Smooth muscle cell (in vitro differentiated cells): Measurements from ENCODE around the gene CHCHD3. TPM values are rescaled to one million over a fixed set of nuclear protein-coding genes. Genes with fewer than 3 reads are reported as not detected.

ENCODE experiments used
- DNase-seq: peaks from one replicate; lab custom pipeline; 2025; ENCODE audit not compliant: unreplicated experiment; lab: John Stamatoyannopoulos, UW
- H2AFZ ChIP-seq: fragments of 200-600 bp; sonication (generic); 2 replicates; pipeline ENCODE4 v1.6.0; 2016; ENCODE audit warnings: antibody characterized with exemption, low read depth, mild to moderate bottlenecking
- H3F3A ChIP-seq: fragments of 200-600 bp; sonication (generic); 2 replicates; pipeline ENCODE4 v1.6.0; 2017; ENCODE audit warnings: antibody characterized with exemption, low read depth
- H3K27ac ChIP-seq: fragments of 200-600 bp; sonication (generic); 2 replicates; pipeline ENCODE4 v1.5.1; 2016; ENCODE audit warnings: low read depth, mild to moderate bottlenecking
- H3K27me3 ChIP-seq: fragments of 200-600 bp; sonication (generic); 2 replicates; pipeline ENCODE4 v1.6.1; 2016; ENCODE audit warnings: low read depth, mild to moderate bottlenecking
- H3K36me3 ChIP-seq: fragments of 200-600 bp; sonication (generic); 2 replicates; pipeline ENCODE4 v1.5.1; 2016; ENCODE audit warnings: low read depth
- H3K4me1 ChIP-seq: fragments of 200-600 bp; sonication (generic); 2 replicates; pipeline ENCODE4 v1.5.1; 2016; ENCODE audit warnings: low read depth
- H3K4me2 ChIP-seq: fragments of 200-600 bp; sonication (generic); 2 replicates; pipeline ENCODE4 v1.6.0; 2016; ENCODE audit warnings: mild to moderate bottlenecking
- H3K4me3 ChIP-seq: fragments of 200-600 bp; sonication (generic); 2 replicates; pipeline ENCODE4 v1.5.1; 2016; ENCODE audit warnings: mild to moderate bottlenecking
- H3K79me2 ChIP-seq: fragments of 200-600 bp; sonication (generic); 2 replicates; pipeline ENCODE4 v1.6.0; 2016; ENCODE audit warnings: low read depth, mild to moderate bottlenecking
- H3K9ac ChIP-seq: fragments of 200-600 bp; sonication (generic); 2 replicates; pipeline ENCODE4 v1.6.0; 2016; ENCODE audit warnings: low read depth
- H3K9me3 ChIP-seq: fragments of 200-600 bp; sonication (generic); replicated peaks from 2 replicates; pipeline ENCODE4 v1.5.1; 2016; ENCODE audit warnings: low read depth
- H4K20me1 ChIP-seq: fragments of 200-600 bp; sonication (generic); 2 replicates; pipeline ENCODE4 v1.6.0; 2016; ENCODE audit warnings: low read depth
- WGBS: methylation state at CpG from one replicate; pipeline ENCODE4 v1.1.7; 2016; ENCODE audit warnings: low lambda C conversion rate; 5-methylcytosine and 5-hydroxymethylcytosine counted together
- polyA plus RNA-seq: library from polyadenylated mRNA; unstranded; fragments of >200 nt; fragmentation: Nextera tagmentation; extraction: Ambion mirVana; gene quantifications from 2 replicates; pipeline ENCODE4 v1.2.1, GENCODE V29; 2016
- total RNA-seq: library from RNA; depleted of rRNA; stranded (reverse); fragments of >200 nt; gene quantifications from 2 replicates; pipeline ENCODE4 v1.2.3, GENCODE V29; 2014
- TF ChIP-seq, protein P1 (sequence below): fragments of 200-600 bp; sonication (generic); IDR thresholded peaks from 2 replicates; pipeline ENCODE4 v1.5.1; 2017; ENCODE audit warnings: borderline replicate concordance, mild to moderate bottlenecking, antibody characterized with exemption; ENCODE audit not compliant: insufficient read depth, poor library complexity, severe bottlenecking

Gene CHCHD3
- total and polyA plus RNA-seq, 2 experiments from 2014 or later = 49.8 to 59.2 TPM

DNA sequence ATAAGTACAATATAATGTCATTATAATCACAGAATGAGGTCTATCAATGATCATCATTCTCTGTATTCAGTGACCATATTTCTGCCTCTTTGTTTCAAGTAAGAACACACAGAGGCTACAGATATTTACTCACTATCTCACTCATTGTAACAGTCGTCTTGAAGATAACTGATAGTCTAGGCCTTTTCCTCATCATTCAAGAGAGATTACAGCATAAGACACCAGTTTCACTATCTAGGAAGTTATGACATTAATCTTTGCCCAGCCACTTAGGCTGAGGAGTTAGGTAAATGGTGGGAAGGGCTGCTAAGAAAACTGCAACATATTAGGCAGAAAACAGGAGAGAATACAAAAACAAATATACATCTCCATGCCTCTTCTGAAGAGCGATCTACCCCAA, 125.3 kb downstream of the CHCHD3 start:
- Histone ChIP-seq H2AFZ (no peak overlapping the region), H3K36me3 (no peaks in the 10 kb centered on the region), H3K4me3 (no peak overlapping the region), H3K4me2 (no peak overlapping the region), H3K27me3 (no peaks in the 10 kb centered on the region), H3K4me1 (peaks cover 3% of the 10 kb centered on the region), H3K9me3 (no peaks in the 10 kb centered on the region), H3K79me2 (no peaks in the 10 kb centered on the region), H3F3A (no peaks in the 10 kb centered on the region), H4K20me1 (peaks cover under 1% of the 10 kb centered on the region), H3K27ac (no peak overlapping the region), H3K9ac (no peak overlapping the region)
- no peak for DNase-seq
- TF ChIP-seq, protein P1, sequence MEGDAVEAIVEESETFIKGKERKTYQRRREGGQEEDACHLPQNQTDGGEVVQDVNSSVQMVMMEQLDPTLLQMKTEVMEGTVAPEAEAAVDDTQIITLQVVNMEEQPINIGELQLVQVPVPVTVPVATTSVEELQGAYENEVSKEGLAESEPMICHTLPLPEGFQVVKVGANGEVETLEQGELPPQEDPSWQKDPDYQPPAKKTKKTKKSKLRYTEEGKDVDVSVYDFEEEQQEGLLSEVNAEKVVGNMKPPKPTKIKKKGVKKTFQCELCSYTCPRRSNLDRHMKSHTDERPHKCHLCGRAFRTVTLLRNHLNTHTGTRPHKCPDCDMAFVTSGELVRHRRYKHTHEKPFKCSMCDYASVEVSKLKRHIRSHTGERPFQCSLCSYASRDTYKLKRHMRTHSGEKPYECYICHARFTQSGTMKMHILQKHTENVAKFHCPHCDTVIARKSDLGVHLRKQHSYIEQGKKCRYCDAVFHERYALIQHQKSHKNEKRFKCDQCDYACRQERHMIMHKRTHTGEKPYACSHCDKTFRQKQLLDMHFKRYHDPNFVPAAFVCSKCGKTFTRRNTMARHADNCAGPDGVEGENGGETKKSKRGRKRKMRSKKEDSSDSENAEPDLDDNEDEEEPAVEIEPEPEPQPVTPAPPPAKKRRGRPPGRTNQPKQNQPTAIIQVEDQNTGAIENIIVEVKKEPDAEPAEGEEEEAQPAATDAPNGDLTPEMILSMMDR = no peak
- 65% methylated on average over 2 of the region's 2 CpGs for WGBS

DNA sequence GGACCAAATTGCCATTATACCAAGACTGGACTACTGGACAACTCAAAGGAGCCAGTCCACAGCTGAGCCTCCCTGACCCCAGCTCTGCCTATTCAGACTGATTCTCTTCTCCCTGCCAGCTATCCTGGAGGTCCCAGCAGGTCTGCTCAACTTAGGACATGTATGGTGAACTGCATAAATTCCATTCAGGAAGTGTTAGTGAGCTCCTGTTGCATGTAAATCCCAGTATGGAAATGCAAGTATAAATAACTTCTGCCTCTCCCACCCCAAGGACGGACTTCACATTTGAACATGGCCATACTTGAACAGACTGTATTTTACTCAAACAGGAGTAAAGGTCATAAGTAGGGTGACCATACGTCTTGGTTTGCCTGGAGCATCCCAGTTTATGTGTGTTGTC, 128.4 kb downstream of the CHCHD3 start:
- no peaks in the 10 kb centered on the region for H3K79me2 ChIP-seq

DNA sequence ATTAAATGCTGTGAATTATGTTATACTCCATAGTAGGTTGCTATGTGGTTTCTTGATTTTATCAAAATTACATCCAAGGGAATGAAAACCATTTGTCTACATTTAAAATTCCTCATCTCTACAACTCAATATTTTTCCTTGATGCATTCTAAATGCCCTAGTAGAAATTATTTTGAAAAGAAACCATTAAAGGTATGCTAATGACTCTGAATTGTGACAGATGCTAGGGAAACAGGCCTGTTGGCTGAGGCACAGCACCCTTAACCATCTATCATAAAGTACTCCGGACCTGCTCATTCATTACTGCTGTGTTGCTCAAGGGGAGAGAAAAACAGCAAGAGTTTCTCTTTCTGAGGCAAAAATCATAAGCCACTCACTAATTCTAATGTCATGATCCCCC, 131.2 kb downstream of the CHCHD3 start:
- TF ChIP-seq, protein P1 = no peak
- H3K4me1 ChIP-seq = no peaks in the 10 kb centered on the region
- 100% methylated on average over 1 of the region's 1 CpG for WGBS
- DNase-seq = no peak
- no peak overlapping the region for H2AFZ ChIP-seq
- H3K4me2 ChIP-seq = no peak overlapping the region
- H3K36me3 ChIP-seq = no peaks in the 10 kb centered on the region
- H3K4me3 ChIP-seq = no peak overlapping the region
- no peak overlapping the region for H3K9ac ChIP-seq
- peaks cover 11% of the 10 kb centered on the region for H4K20me1 ChIP-seq
- no peaks in the 10 kb centered on the region for H3K9me3 ChIP-seq
- no peaks in the 10 kb centered on the region for H3K79me2 ChIP-seq
- H3F3A ChIP-seq = no peaks in the 10 kb centered on the region
- no peak overlapping the region for H3K27ac ChIP-seq
- H3K27me3 ChIP-seq = no peaks in the 10 kb centered on the region

More for the DNA sequence above, 128.4 kb downstream of the CHCHD3 start:
- no peaks in the 10 kb centered on the region for H3K9me3 ChIP-seq
- H3F3A ChIP-seq = no peaks in the 10 kb centered on the region
- H3K4me3 ChIP-seq = no peak overlapping the region
- no peak overlapping the region for H3K27ac ChIP-seq
- no peaks in the 10 kb centered on the region for H3K36me3 ChIP-seq
- DNase-seq = no peak
- TF ChIP-seq, protein P1 = no peak
- no peak overlapping the region for H3K4me2 ChIP-seq
- peaks cover 3% of the 10 kb centered on the region for H3K4me1 ChIP-seq
- WGBS = 91% methylated on average over 2 of the region's 2 CpGs
- no peak overlapping the region for H2AFZ ChIP-seq
- no peak overlapping the region for H3K9ac ChIP-seq
- H4K20me1 ChIP-seq = peaks cover 11% of the 10 kb centered on the region
- no peaks in the 10 kb centered on the region for H3K27me3 ChIP-seq

DNA sequence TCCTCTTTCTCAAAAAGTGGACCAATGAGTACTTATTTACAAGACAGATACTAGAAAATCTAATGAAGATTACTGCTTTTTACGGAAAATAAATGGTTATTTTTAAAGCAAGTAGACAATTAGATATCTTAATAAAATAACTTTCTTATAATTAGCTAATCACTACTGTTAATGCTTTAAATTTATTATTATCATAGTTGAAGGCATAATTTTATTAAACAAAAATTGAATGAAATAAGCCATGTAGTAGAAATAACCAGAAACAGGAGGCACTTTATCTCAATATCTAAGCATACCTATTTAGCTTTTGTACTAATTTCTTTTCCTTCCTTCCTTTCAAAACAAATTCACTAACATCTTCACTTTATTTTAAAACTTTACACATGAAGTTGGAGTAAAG, 134.9 kb downstream of the CHCHD3 start:
- Histone ChIP-seq H3K4me3 (no peak overlapping the region), H3K27ac (no peak overlapping the region), H3K4me2 (no peak overlapping the region), H3K9me3 (no peaks in the 10 kb centered on the region), H3K9ac (no peak overlapping the region), H3F3A (no peaks in the 10 kb centered on the region), H3K4me1 (peaks cover 16% of the 10 kb centered on the region), H4K20me1 (peaks cover 14% of the 10 kb centered on the region), H3K79me2 (no peaks in the 10 kb centered on the region), H3K36me3 (no peaks in the 10 kb centered on the region), H3K27me3 (no peaks in the 10 kb centered on the region), H2AFZ (no peak overlapping the region)
- TF ChIP-seq, protein P1 = no peak
- no peak for DNase-seq
- WGBS = 90% methylated on average over 1 of the region's 1 CpG
